CD4-positive, alpha-beta T cell (primary cell): ENCODE measurements around the gene MAPK4. TPM values are rescaled to one million over a fixed set of nuclear protein-coding genes. Genes with fewer than 3 reads are reported as not detected.
"Not testable (repeated sequence)": the region's sequence is repeated elsewhere in the genome, so short reads cannot be mapped to it uniquely, and the experiment has no call there.

Experiments used
- ATAC-seq: fragments of 200-7000 bp; cut with Tn5 transposase; one replicate; pipeline ENCODE4 v1.10.0; 2022; ENCODE audit warnings: mild to moderate bottlenecking; ENCODE audit not compliant: poor library complexity
- CTCF ChIA-PET: fragments of 350-600 bp; sonication (Branson Sonifier 250); formaldehyde crosslinking; loops from one replicate; lab custom pipeline; 2021; ENCODE audit warnings: antibody characterized with exemption, inconsistent platforms; lab: Charles Lee
- POLR2A ChIA-PET: fragments of 350-600 bp; sonication (Branson Sonifier 250); formaldehyde crosslinking; loops from one replicate; lab custom pipeline; 2021; ENCODE audit warnings: antibody characterized with exemption, inconsistent platforms; lab: Charles Lee
- DNase-seq, 14 experiments: peaks; one replicate each; pipeline ENCODE4 v3.0.0-alpha.2; 2013 to 2020; ENCODE audit warnings: mixed read lengths in 2 of 14
- H3K27ac ChIP-seq, 2 donors: one replicate each; pipeline versions ENCODE4 v1.5.1 to v1.7.0; 2013; ENCODE audit warnings: low read length in 2 of 2, low read depth in 1 of 2, mild to moderate bottlenecking in 1 of 2
- H3K27me3 ChIP-seq, 2 experiments: 1 replicate in 1 of 2; 2 replicates in 1 of 2; pipeline versions ENCODE4 v1.6.1 to v1.7.0; 2013; ENCODE audit warnings: low read length in 2 of 2, control low read depth in 1 of 2, mild to moderate bottlenecking in 1 of 2, moderate library complexity in 1 of 2; ENCODE audit not compliant: insufficient read depth in 2 of 2, control insufficient read depth in 1 of 2
- H3K36me3 ChIP-seq: one replicate; pipeline ENCODE4 v1.6.1; 2013; ENCODE audit warnings: low read length, control low read depth; ENCODE audit not compliant: insufficient read depth
- H3K4me1 ChIP-seq: one replicate; pipeline ENCODE4 v1.6.1; 2013; ENCODE audit warnings: low read length, control low read depth; ENCODE audit not compliant: insufficient read depth
- H3K4me3 ChIP-seq: one replicate; pipeline ENCODE4 v1.5.1; 2013; ENCODE audit warnings: mild to moderate bottlenecking, low read length, moderate library complexity
- H3K9me3 ChIP-seq, 2 experiments: 1 replicate in 1 of 2; 2 replicates in 1 of 2; pipeline versions ENCODE4 v1.6.1 to v1.7.0; 2013; ENCODE audit warnings: low read length in 2 of 2, mild to moderate bottlenecking in 2 of 2, control low read depth in 1 of 2, moderate library complexity in 1 of 2; ENCODE audit not compliant: control insufficient read depth in 1 of 2, insufficient read depth in 1 of 2
- H3K27ac Mint-ChIP-seq: one replicate; pipeline ENCODE4 v1.8.0; 2020; ENCODE audit warnings: mixed read lengths
- H3K27me3 Mint-ChIP-seq: one replicate; pipeline ENCODE4 v1.8.0; 2021; ENCODE audit warnings: mixed read lengths
- H3K36me3 Mint-ChIP-seq: one replicate; pipeline ENCODE4 v1.8.0; 2021; ENCODE audit warnings: low read depth, mixed read lengths
- H3K4me1 Mint-ChIP-seq: one replicate; pipeline ENCODE4 v1.8.0; 2021; ENCODE audit warnings: low read depth, mixed read lengths
- H3K4me3 Mint-ChIP-seq: one replicate; pipeline ENCODE4 v1.8.0; 2020; ENCODE audit warnings: mild to moderate bottlenecking, mixed read lengths
- H3K9me3 Mint-ChIP-seq: one replicate; pipeline ENCODE4 v1.8.0; 2020; ENCODE audit warnings: mixed read lengths
- intact Hi-C, 2 experiments: fragments of 100-400 bp; cut with DNase I in 1 of 2; cut with micrococcal nuclease in 1 of 2; formaldehyde crosslinking; loops; one replicate each; pipeline versions ENCODE4 v1.15.1 to v1.9.0; 2023 to 2025; cut with DNase I, micrococcal nuclease
- total RNA-seq, 174 experiments: library from RNA in 2 of 174; stranded (reverse) in 2 of 174; gene quantifications; one replicate each; pipeline ENCODE4 v1.2.3 and lab custom pipeline; 2021 to 2026
- TF ChIP-seq, protein P1 (sequence below): fragments of 200-600 bp; IDR thresholded peaks from one replicate; pipeline ENCODE4 v1.8.0; 2022; ENCODE audit warnings: antibody characterized with exemption, mild to moderate bottlenecking

Gene MAPK4
- total RNA-seq, 2 experiments from 2014 or later: not detected

GRCh38 chr18:50558948-50559751 is 737 bp upstream of the MAPK4 start:
- no peaks in the 10 kb centered on the region for H3K36me3 Mint-ChIP-seq
- no peak for DNase-seq
- H3K9me3 Mint-ChIP-seq: peaks cover 14% of the 10 kb centered on the region
- POLR2A ChIA-PET: no interaction called here
- Histone ChIP-seq H3K9me3 (peaks cover 0 to 20% of the 10 kb centered on the region in 2 experiments), H3K36me3 (no peaks in the 10 kb centered on the region), H3K4me1 (peaks cover 11% of the 10 kb centered on the region), H3K4me3 (no peak overlapping the region), H3K27me3 (peaks cover 45 to 75% of the 10 kb centered on the region in 2 experiments), H3K27ac (no peak overlapping the region)
- H3K27ac Mint-ChIP-seq: no peak overlapping the region
- no peak for ATAC-seq
- H3K4me1 Mint-ChIP-seq: peaks cover 15% of the 10 kb centered on the region
- intact Hi-C loops: no loop called here
- TF ChIP-seq, protein P1, sequence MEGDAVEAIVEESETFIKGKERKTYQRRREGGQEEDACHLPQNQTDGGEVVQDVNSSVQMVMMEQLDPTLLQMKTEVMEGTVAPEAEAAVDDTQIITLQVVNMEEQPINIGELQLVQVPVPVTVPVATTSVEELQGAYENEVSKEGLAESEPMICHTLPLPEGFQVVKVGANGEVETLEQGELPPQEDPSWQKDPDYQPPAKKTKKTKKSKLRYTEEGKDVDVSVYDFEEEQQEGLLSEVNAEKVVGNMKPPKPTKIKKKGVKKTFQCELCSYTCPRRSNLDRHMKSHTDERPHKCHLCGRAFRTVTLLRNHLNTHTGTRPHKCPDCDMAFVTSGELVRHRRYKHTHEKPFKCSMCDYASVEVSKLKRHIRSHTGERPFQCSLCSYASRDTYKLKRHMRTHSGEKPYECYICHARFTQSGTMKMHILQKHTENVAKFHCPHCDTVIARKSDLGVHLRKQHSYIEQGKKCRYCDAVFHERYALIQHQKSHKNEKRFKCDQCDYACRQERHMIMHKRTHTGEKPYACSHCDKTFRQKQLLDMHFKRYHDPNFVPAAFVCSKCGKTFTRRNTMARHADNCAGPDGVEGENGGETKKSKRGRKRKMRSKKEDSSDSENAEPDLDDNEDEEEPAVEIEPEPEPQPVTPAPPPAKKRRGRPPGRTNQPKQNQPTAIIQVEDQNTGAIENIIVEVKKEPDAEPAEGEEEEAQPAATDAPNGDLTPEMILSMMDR: no peak
- CTCF ChIA-PET: no interaction called here
- peak overlapping the region; percentile 44 for H3K4me3 Mint-ChIP-seq
- H3K27me3 Mint-ChIP-seq: peaks cover 83% of the 10 kb centered on the region

DNA sequence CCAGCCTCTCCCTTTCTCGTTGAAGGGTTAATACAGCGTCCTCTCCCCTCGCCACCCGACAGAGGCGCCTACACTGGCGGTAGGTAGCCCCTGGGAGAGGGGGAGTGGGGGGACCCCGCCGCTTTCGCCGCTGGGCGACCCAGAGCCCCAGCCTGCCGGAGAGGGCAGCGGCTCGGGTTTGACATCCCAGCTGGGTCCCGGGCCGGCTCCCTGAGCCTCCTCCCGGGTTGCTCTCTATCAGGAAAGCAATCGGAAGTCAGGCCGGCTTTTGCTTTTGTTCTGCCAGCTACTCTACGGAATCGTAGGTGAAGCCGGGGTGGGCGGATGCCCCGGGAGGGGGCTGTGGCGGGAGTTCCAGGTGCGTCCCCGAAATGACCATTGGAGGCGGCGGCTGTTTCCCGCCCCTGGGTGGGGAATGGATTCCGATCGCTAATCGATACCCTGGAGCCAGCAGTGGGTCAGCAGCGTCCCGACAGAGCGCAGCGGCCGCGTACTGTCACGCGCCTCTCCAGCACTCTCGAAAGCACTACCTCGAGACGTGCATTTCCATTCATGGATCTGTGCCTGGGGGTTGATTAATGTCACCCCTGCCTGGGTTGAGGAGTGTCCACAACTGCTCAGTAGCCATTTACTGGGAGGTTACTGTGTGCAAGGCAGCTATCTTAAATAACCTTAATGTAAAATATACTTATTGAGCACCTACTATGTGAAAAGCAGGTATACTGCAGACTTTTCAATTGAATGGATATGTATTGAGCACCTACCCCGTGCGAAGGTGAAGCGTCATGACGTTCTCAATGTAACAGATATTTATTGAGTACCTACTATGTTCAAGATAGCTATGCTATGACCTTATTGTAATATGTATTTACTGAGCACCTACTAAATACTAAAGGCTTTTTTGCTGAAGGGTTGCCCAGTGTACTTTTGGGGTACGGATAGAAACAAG is 1.1 kb downstream of the MAPK4 start:
- peaks cover 15% of the 10 kb centered on the region for H3K4me1 Mint-ChIP-seq
- peaks cover 3% of the 10 kb centered on the region for H3K9me3 Mint-ChIP-seq
- H3K4me3 Mint-ChIP-seq: peak overlapping the region; percentile 46
- intact Hi-C loops: no loop called here
- peaks cover 81% of the 10 kb centered on the region for H3K27me3 Mint-ChIP-seq
- CTCF ChIA-PET: no interaction called here
- Histone ChIP-seq H3K27ac (no peak overlapping the region), H3K9me3 (peaks cover 0 to 20% of the 10 kb centered on the region in 2 experiments), H3K36me3 (no peaks in the 10 kb centered on the region), H3K27me3 (peaks cover 47 to 75% of the 10 kb centered on the region in 2 experiments), H3K4me1 (peaks cover 11% of the 10 kb centered on the region), H3K4me3 (peak overlapping the region; percentile 22)
- POLR2A ChIA-PET: no interaction called here
- no peaks in the 10 kb centered on the region for H3K36me3 Mint-ChIP-seq
- TF ChIP-seq, protein P1: no peak
- H3K27ac Mint-ChIP-seq: no peak overlapping the region
- DNase-seq (no peak), ATAC-seq (no peak)

DNA sequence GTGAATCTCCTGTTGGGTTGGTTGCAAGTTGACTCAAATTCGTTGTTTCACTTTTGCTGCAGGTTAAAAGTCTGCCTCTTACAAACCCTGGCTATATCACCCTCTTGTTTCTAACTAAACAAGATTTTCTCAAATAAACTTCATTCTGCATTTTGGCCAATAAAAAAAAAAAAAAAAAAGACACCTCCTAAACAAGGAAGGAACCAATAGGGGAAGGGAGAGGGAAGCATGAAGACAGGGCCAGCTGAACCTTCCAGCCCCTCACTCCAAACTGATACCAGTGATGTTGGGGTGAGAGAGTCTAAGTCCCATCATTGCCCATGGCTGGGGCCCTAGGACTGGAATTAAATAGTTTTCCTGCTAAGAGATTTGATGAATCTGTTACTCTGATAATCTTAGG is 2.4 kb downstream of the MAPK4 start:
- H3K27me3 ChIP-seq: peaks cover 43 to 67% of the 10 kb centered on the region in 2 experiments

More for the DNA sequence above, 2.4 kb downstream of the MAPK4 start:
- H3K9me3 Mint-ChIP-seq, CTCF ChIA-PET, H3K27ac ChIP-seq, H3K4me3 ChIP-seq, H3K36me3 Mint-ChIP-seq, ATAC-seq, H3K36me3 ChIP-seq, intact Hi-C loops, DNase-seq, POLR2A ChIA-PET, H3K27ac Mint-ChIP-seq, H3K4me3 Mint-ChIP-seq: not testable (repeated sequence)
- Mint-ChIP-seq H3K27me3 (peaks cover 75% of the 10 kb centered on the region), H3K4me1 (peaks cover 15% of the 10 kb centered on the region)
- Histone ChIP-seq H3K4me1 (peaks cover 11% of the 10 kb centered on the region), H3K9me3 (peaks cover 0 to 15% of the 10 kb centered on the region in 2 experiments)
